Effector memory CD4-positive, alpha-beta T cell (primary cell): ENCODE measurements around the gene PIP5K1A.
"Not testable (repeated sequence)": the region's sequence is repeated elsewhere in the genome, so short reads cannot be mapped to it uniquely, and the experiment has no call there.

Experiments
- DNase-seq, 3 donors: peaks; one replicate each; pipeline ENCODE4 v3.0.0-alpha.2; 2020
- H3K27ac ChIP-seq: 2 replicates; pipeline ENCODE4 v1.7.0; 2013; ENCODE audit warnings: mild to moderate bottlenecking, low read length, moderate library complexity; ENCODE audit not compliant: insufficient read depth, poor library complexity, severe bottlenecking
- H3K27me3 ChIP-seq: replicated peaks from 2 replicates; pipeline ENCODE4 v1.7.0; 2013; ENCODE audit warnings: mild to moderate bottlenecking, low read length; ENCODE audit not compliant: insufficient read depth, control insufficient read depth, poor library complexity, severe bottlenecking
- H3K36me3 ChIP-seq: 2 replicates; pipeline ENCODE4 v1.7.0; 2013; ENCODE audit warnings: mild to moderate bottlenecking, low read length, moderate library complexity; ENCODE audit not compliant: control insufficient read depth, insufficient read depth
- H3K4me1 ChIP-seq: 2 replicates; pipeline ENCODE4 v1.7.0; 2013; ENCODE audit warnings: low read length, mild to moderate bottlenecking; ENCODE audit not compliant: control insufficient read depth, insufficient read depth, poor library complexity, severe bottlenecking
- H3K4me3 ChIP-seq: 2 replicates; pipeline ENCODE4 v1.7.0; 2013; ENCODE audit warnings: low read length, low read depth, mild to moderate bottlenecking; ENCODE audit not compliant: insufficient read depth, poor library complexity, severe bottlenecking
- H3K9me3 ChIP-seq: 2 replicates; pipeline ENCODE4 v1.7.0; 2013; ENCODE audit warnings: mild to moderate bottlenecking, low read length, moderate library complexity; ENCODE audit not compliant: control insufficient read depth

PIP5K1A gene

DNA sequence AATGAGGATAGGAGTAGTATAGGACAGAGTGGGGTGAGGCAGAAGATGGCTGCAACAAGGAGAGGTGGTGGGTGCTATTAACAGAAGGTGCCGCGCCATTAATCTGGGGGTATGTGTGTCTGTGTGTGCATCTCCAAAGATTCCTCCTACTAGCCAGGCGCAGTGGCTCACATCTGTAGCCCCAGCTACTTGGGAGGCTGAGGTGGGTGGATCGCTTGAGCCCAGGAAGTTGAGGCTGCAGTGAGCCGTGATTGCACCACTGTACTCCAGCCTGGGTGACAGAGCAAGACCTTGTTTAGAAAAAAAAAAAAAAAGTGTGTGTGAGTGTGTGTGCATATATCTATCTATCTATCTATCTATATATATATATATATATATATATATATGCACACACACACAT, 77.0 kb downstream of the PIP5K1A start:
- H3K4me3 ChIP-seq, H3K4me1 ChIP-seq, DNase-seq: not testable (repeated sequence)

DNA sequence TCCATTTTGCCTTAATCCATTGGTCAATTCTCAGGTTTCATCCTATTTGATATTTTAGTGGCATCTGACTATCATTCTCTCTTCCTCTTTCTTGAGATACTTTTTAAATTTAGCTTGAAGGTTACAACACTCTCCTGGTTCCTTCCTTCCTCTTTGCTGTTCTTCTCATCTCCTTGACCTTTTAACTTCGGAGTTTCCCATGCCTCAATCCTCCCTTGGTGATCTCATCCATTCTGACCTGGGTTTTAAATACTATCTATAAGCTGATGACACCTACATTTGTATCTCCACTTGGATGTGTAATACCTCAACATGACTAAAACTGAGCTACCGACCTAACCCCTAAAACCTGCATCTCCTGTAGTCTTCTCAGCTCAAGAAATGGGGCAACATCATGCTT, 78.9 kb downstream of the PIP5K1A start:
- Histone ChIP-seq H3K27ac (no peak overlapping the region), H3K4me3 (no peak overlapping the region), H3K9me3 (no peaks in the 10 kb centered on the region), H3K4me1 (no peaks in the 10 kb centered on the region), H3K36me3 (no peaks in the 10 kb centered on the region), H3K27me3 (no peaks in the 10 kb centered on the region)
- no peak for DNase-seq

More for the DNA sequence above, 77.0 kb downstream of the PIP5K1A start:
- not testable (repeated sequence) for H3K27me3 ChIP-seq, H3K36me3 ChIP-seq, H3K27ac ChIP-seq, H3K9me3 ChIP-seq

DNA sequence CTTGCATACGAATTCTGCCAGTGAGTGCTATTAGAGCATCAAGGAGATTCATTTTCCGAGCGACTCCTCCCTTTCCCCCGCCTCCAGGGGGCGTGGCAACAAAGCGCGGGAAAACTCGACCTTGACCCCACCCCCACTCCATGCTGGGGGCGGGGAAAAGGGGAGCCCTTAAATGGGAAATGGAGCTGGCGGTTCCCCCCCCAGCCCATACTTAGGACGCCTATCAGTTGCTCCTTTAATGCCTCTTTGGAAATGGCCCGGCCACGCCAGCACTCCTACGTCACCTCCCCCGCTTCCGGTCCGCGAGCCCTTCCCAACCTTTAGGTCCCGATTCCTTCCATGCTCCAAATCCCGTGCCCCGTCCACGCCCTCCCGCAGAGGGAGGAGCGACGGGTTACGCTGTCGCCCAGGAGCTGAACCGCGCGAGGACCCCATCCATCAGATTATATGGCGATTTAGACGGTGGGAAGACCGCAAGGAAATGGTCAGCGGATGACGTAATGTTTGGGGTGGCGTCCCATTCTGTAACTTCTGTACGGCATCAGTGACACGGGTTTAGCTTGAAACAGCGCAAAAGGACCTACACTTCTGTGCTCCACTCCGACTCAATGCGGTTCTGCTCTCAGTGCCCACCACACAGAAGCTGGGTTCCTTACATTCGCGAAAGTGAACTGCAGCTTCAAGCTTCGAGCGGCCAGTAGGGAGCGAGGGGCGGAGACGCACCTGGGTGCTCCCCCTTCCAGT, 83.0 kb downstream of the PIP5K1A start:
- Histone ChIP-seq H3K4me1 (peaks cover 11% of the 10 kb centered on the region), H3K27me3 (no peaks in the 10 kb centered on the region), H3K9me3 (no peaks in the 10 kb centered on the region), H3K27ac (peak overlapping the region; percentile 89), H3K4me3 (peak overlapping the region; percentile 71), H3K36me3 (peaks cover 7% of the 10 kb centered on the region)
- DNase-seq = peak; percentile 92 to 93 (median 93)

DNA sequence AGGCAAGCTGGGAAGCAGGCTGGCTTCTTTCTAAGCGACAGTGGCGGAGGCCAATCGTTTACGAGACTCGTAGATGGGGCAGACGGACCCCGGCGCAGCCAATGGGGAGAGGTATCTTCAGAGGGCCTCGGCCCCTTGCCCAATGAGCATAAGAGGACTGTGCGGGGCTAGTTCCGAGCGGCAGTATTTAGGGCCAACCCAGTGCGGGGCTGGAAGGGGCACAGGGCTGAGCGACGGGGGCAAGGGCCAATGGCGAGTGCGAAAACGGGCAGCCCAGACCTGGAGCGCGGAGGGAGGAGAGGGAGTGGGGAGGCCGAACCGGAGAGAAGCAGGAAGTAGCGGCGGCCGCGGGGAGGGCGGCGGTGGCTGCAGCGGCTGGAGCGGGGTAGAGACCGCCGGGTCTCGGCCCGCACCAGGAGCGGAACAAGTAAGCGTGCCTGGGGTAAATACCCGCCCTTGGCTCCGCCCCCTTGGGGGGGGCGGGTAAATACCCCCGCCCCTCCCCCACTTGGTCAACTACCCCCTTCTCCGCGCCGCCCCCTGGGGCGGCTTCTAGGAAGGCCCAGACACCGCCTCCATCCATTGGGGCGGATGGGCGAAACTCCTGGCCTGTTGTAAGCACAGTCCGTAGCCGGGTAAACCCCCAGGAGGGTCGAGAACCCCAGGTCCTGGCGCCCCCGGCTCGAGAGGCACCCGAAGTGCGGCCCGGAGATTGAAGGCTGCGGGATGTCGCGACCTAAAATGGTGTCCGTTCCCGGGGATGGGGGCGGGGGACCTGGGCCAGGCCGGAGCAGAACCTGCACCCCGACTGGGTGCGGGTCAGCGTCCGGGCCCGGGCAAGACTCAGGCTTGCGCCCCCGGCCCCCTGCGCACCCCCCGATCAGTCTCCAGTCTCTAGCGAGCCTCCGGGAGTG, 83.9 kb downstream of the PIP5K1A start, which contains the start of gene ZNF687:
Gene ZNF687, plus strand, starts transcription at position 331 of the 914 bp plus-strand sequence. CDS start 3,993 bp downstream, outside the sequence.
- peaks cover 15% of the 10 kb centered on the region for H3K36me3 ChIP-seq
- H3K27me3 ChIP-seq = no peaks in the 10 kb centered on the region
- H3K9me3 ChIP-seq = no peaks in the 10 kb centered on the region
- H3K4me3 ChIP-seq = peak within 1 kb of the TSS; percentile 71
- DNase-seq = peak; percentile 96 to 98 (median 98)
- peaks cover 11% of the 10 kb centered on the region for H3K4me1 ChIP-seq
- H3K27ac ChIP-seq = peak within 1 kb of the TSS; percentile 89

DNA sequence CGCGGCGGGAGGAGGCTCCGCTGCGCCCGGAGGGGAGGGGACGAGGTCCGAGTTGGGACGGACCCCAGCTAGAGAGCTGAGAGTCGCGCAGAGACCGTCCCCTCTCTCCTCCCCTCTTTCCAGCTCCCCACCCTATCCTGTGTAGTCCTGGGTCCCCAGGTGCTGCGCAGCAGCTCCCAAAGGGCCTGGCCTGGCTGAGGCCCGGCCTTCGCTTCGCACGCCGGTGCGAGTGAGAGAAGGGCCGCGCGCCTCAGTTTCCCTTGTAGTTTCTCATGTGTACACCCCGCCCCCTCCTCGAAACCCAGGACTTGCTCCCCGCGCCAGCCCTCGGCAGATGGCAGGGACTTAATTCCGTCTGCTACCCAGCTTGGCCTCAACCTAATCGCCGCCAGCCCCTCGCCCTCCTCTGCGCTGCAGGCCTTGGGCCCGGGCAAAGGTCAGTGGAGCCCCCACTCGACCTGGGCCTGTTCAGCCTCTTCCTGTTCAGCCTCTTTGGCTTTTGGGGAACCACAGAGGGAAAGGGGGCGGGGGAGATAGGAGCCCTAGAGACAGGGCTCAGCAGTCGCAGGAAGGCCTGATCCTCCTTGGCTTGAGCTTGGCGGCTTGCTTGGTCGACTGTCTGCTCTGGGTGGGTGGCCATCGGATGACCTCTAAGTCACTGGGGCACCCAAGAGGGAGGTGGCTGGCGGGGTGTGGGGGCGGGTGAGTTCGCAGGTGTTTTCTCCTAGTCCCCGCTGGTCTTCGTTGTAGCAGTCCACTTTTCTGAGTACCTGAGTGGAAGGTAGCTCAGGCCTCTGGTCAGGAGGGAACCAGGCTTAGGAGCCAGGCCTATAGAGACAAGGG, 84.8 kb downstream of the PIP5K1A start:
- Histone ChIP-seq H3K4me3 (peak overlapping the region; percentile 71), H3K27me3 (no peaks in the 10 kb centered on the region), H3K36me3 (peaks cover 23% of the 10 kb centered on the region), H3K9me3 (no peaks in the 10 kb centered on the region), H3K27ac (peak overlapping the region; percentile 89), H3K4me1 (peaks cover 11% of the 10 kb centered on the region)
- peak in 1 of 3 donors; percentile 16 for DNase-seq

DNA sequence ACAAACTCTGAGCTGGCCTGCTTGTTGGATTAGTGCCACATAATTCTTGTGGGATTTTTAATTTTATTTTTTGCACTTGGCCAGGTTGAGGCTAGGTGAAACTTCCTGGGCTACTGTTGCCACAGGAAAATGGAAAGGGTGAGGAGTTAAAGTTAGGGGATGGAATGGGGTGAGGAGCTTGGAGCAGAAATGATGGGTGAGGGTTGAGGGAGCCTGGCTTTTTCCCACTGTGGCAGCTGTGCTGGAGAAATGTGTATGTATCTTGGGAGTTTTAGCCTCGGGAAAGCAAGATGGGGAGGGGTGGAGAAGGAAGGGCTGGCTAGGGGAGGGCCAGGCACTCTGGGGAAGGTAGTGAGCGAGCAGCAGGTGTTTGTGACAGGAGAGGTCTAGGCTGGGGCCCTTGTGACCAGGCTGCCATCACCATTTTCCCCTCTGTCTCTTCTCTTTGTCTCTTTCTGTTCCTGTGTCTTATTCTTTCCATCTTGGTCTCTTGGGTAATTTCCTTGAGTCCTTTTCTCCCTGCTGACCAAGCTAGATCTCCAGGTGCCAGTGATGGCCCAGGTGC, 85.7 kb downstream of the PIP5K1A start:
- H3K27ac ChIP-seq = peak overlapping the region; percentile 89
- peaks cover 33% of the 10 kb centered on the region for H3K36me3 ChIP-seq
- no peaks in the 10 kb centered on the region for H3K9me3 ChIP-seq
- peaks cover 11% of the 10 kb centered on the region for H3K4me1 ChIP-seq
- H3K27me3 ChIP-seq = no peaks in the 10 kb centered on the region
- H3K4me3 ChIP-seq = no peak overlapping the region
- DNase-seq = no peak

DNA sequence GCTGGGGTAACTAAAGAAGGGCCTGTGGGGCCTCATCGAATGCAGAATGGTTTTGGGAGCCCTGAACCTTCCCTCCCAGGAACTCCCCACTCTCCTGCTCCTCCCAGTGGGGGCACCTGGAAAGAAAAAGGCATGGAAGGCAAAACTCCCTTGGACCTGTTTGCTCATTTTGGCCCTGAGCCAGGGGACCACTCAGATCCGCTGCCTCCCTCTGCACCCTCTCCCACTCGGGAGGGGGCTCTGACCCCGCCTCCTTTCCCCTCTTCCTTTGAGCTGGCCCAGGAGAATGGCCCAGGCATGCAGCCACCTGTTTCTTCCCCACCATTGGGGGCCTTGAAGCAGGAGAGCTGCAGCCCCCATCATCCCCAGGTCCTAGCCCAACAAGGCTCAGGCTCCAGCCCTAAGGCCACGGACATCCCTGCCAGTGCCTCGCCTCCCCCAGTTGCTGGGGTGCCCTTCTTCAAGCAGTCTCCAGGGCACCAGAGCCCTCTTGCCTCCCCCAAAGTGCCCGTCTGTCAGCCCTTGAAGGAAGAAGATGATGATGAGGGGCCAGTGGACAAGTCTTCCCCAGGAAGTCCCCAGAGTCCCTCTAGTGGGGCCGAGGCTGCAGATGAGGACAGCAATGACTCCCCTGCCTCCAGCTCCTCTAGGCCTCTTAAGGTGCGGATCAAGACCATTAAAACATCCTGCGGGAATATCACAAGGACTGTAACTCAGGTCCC, 88.4 kb downstream of the PIP5K1A start:
- no peak for DNase-seq
- H3K27ac ChIP-seq = no peak overlapping the region
- no peaks in the 10 kb centered on the region for H3K27me3 ChIP-seq
- H3K9me3 ChIP-seq = no peaks in the 10 kb centered on the region
- no peak overlapping the region for H3K4me3 ChIP-seq
- H3K36me3 ChIP-seq = peaks cover 56% of the 10 kb centered on the region
- H3K4me1 ChIP-seq = peaks cover 16% of the 10 kb centered on the region

DNA sequence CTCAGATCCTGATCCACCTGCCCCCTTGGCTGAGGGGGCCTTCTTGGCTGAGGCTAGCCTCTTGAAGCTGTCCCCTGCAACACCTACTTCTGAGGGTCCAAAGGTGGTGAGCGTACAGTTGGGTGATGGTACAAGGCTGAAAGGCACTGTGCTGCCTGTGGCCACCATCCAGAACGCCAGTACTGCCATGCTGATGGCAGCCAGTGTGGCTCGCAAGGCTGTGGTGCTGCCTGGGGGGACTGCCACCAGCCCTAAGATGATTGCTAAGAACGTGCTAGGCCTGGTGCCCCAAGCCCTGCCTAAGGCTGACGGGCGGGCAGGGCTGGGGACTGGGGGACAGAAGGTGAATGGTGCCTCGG, 89.0 kb downstream of the PIP5K1A start:
- Histone ChIP-seq H3K36me3 (peaks cover 61% of the 10 kb centered on the region), H3K27me3 (no peaks in the 10 kb centered on the region), H3K27ac (no peak overlapping the region), H3K4me1 (peaks cover 16% of the 10 kb centered on the region), H3K9me3 (no peaks in the 10 kb centered on the region), H3K4me3 (no peak overlapping the region)
- DNase-seq = no peak
